Right lobe of liver (tissue), 6 donors: ENCODE data around the gene GTF2IRD1. TPM values are rescaled to one million over a fixed set of nuclear protein-coding genes. Genes with fewer than 3 reads are reported as not detected.

Experiments used
- ATAC-seq, 4 donors: fragments of 200-7000 bp; cut with Tn5 transposase; one replicate each; pipeline ENCODE4 v1.9.1; 2020; ENCODE audit warnings: mild to moderate bottlenecking in 4 of 4, moderate library complexity in 4 of 4
- DNase-seq, 3 donors: peaks; one replicate each; pipeline ENCODE4 v3.0.0-alpha.2; 2020
- H3K27ac ChIP-seq, 3 donors: fragments of 200-600 bp; one replicate each; pipeline ENCODE4 v1.8.0; 2022
- H3K27me3 ChIP-seq, 2 donors: fragments of 200-600 bp; one replicate each; pipeline ENCODE4 v1.8.0; 2022
- H3K36me3 ChIP-seq, 4 donors: fragments of 200-600 bp; sonication (generic) in 1 of 4; one replicate each; pipeline versions ENCODE4 v1.5.1 to v1.8.0; 2017 to 2022; ENCODE audit warnings: control low read depth in 1 of 4
- H3K4me1 ChIP-seq, 4 donors: fragments of 200-600 bp; sonication (generic) in 1 of 4; one replicate each; pipeline versions ENCODE4 v1.5.1 to v1.8.0; 2017 to 2022; ENCODE audit warnings: control low read depth in 1 of 4
- H3K4me3 ChIP-seq, 3 donors: fragments of 200-600 bp; one replicate each; pipeline ENCODE4 v1.8.0; 2022
- H3K9me3 ChIP-seq, 4 donors: fragments of 200-600 bp; sonication (generic) in 1 of 4; one replicate each; pipeline versions ENCODE4 v1.5.1 to v1.8.0; 2017 to 2022; ENCODE audit warnings: control low read depth in 1 of 4
- POLR2A ChIP-seq: fragments of 450-650 bp; IDR thresholded peaks from one replicate; pipeline ENCODE4 v1.6.1; 2017; ENCODE audit warnings: antibody characterized with exemption, mild to moderate bottlenecking
- WGBS: methylation state at CpG from one replicate; pipeline ENCODE4 v1.1.6; 2018; ENCODE audit warnings: low coverage, low lambda C conversion rate; ENCODE audit not compliant: insufficient coverage; ENCODE audit errors: missing lambda C conversion rate; 5-methylcytosine and 5-hydroxymethylcytosine counted together
- intact Hi-C, 2 donors: fragments of 100-400 bp; cut with DNase I; formaldehyde crosslinking; loops; one replicate each; pipeline versions ENCODE4 v1.11.2 to v1.14.1; 2022
- total RNA-seq, 6 experiments: library from RNA; depleted of rRNA in 2 of 6; stranded (reverse); fragments of >200 nt in 2 of 6; fragmentation: NEBNext Ultra II Directional in 3 of 6; extraction: Animal tissue kit (Norgen Biotek cat#: 25700) in 3 of 6; gene quantifications; one replicate each; pipeline versions ENCODE4 v1.1.0 to v1.2.4, GENCODE V29; 2016 to 2023
- TF ChIP-seq, protein P1 (sequence below), 4 donors: fragments of 200-600 bp in 3 of 4; fragments of 450-650 bp in 1 of 4; IDR thresholded peaks; one replicate each; pipeline versions ENCODE4 v1.5.1 to v1.8.0; 2016 to 2022; ENCODE audit warnings: antibody characterized with exemption in 4 of 4, mild to moderate bottlenecking in 2 of 4
- donor health status: DM: no; HTN: yes; CAD: no.
- donor health status: DM: no; HTN: no; CAD: no.
- donor health status: DM: no; HTN: no; CAD: no.
- donor health status: DM: no; HTN: yes; CAD: no.
- donor health status: DM: no; HTN: yes; CAD: no.

GTF2IRD1 gene
- total RNA-seq, 6 experiments from 2014 or later, result 1.9 to 9.8 (median 6.5) TPM

- TF ChIP-seq POLR2A, result no peak
- TF ChIP-seq, protein P1, sequence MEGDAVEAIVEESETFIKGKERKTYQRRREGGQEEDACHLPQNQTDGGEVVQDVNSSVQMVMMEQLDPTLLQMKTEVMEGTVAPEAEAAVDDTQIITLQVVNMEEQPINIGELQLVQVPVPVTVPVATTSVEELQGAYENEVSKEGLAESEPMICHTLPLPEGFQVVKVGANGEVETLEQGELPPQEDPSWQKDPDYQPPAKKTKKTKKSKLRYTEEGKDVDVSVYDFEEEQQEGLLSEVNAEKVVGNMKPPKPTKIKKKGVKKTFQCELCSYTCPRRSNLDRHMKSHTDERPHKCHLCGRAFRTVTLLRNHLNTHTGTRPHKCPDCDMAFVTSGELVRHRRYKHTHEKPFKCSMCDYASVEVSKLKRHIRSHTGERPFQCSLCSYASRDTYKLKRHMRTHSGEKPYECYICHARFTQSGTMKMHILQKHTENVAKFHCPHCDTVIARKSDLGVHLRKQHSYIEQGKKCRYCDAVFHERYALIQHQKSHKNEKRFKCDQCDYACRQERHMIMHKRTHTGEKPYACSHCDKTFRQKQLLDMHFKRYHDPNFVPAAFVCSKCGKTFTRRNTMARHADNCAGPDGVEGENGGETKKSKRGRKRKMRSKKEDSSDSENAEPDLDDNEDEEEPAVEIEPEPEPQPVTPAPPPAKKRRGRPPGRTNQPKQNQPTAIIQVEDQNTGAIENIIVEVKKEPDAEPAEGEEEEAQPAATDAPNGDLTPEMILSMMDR (IDR thresholded peaks at IDR 0.05), result peak; percentile 74 to 88 (median 80)
- H3K27ac ChIP-seq, result no peak overlapping the region
- no peaks in the 10 kb centered on the region for H3K36me3 ChIP-seq
- no peak overlapping the region for H3K4me3 ChIP-seq
- WGBS, result 80% methylated on average over 4 of the region's 15 CpGs
- peaks cover 0 to 8% (median 2%) of the 10 kb centered on the region in 4 donors for H3K4me1 ChIP-seq
- peak in 1 of 3 donors; percentile 58 for DNase-seq
- peak; percentile 52 to 66 (median 59) for ATAC-seq
- intact Hi-C loops, result loop anchor here (10.0 kb wide), 2 partner anchors 95 to 115 kb away; no protein-coding TSS in a partner anchor
- no peaks in the 10 kb centered on the region for H3K27me3 ChIP-seq
- no peaks in the 10 kb centered on the region for H3K9me3 ChIP-seq
These were observed 3.8 kb upstream of the GTF2IRD1 start for GRCh38 chr7:74449809-74450397.

DNA sequence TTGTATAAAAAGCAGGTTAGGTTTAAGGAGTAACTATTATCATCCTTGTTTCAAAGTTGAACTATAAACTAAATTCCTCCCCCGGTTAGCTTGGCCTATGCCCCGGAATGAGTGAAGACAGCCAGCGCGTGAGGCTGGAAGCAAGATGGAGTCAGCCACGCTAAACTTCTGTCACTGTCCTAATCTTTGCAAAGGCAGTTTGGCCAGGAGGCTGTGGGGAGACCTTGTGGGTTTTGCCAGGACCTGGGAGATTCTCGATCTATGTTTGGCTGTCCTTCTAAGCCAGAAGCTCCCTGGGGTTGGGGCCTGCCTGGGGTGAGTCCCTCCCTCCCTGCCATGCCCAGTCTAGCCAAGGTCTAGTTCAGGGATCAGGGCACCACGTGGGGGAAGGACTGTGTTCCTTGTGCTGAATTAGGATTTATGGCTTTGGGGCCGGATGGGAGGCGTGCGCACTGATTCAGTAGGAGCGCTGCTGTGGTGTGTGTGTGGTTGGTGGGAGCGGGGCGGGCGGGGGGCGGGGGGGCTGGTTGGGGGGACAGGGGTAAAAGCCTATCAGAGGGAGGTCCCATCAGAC lies 871 bp upstream of the GTF2IRD1 start:
- ATAC-seq (peak; percentile 24 to 55 (median 50)), DNase-seq (peak in 2 of 3 donors; percentile 66 to 79)
- H3K4me1 ChIP-seq, result peaks cover 0 to 12% (median 4%) of the 10 kb centered on the region in 4 donors
- no peaks in the 10 kb centered on the region for H3K27me3 ChIP-seq
- no peak overlapping the region for H3K27ac ChIP-seq
- intact Hi-C loops, result no loop called here
- H3K9me3 ChIP-seq, result no peaks in the 10 kb centered on the region
- no peaks in the 10 kb centered on the region for H3K36me3 ChIP-seq
- peak overlapping the region in 1 of 3 donors; percentile 63 for H3K4me3 ChIP-seq
- TF ChIP-seq, protein P1 (IDR thresholded peaks at IDR 0.05), result no peak
- no peak for TF ChIP-seq POLR2A
- WGBS, result 57% methylated on average over 6 of the region's 15 CpGs

GRCh38 chr7:74454021-74454924 lies 567 bp downstream of the GTF2IRD1 start:
- WGBS, result 12% methylated on average over 5 of the region's 61 CpGs
- H3K27ac ChIP-seq, result peak overlapping the region in 2 of 3 donors; percentile 55 to 62
- H3K9me3 ChIP-seq, result no peaks in the 10 kb centered on the region
- ATAC-seq (no peak), DNase-seq (no peak)
- H3K4me1 ChIP-seq, result peaks cover 0 to 12% (median 4%) of the 10 kb centered on the region in 4 donors
- H3K36me3 ChIP-seq, result no peaks in the 10 kb centered on the region
- no peaks in the 10 kb centered on the region for H3K27me3 ChIP-seq
- H3K4me3 ChIP-seq, result peak overlapping the region; percentile 60 to 64 (median 63)
- TF ChIP-seq, protein P1 (IDR thresholded peaks at IDR 0.05), result no peak
- TF ChIP-seq POLR2A, result no peak
- intact Hi-C loops, result no loop called here

DNA sequence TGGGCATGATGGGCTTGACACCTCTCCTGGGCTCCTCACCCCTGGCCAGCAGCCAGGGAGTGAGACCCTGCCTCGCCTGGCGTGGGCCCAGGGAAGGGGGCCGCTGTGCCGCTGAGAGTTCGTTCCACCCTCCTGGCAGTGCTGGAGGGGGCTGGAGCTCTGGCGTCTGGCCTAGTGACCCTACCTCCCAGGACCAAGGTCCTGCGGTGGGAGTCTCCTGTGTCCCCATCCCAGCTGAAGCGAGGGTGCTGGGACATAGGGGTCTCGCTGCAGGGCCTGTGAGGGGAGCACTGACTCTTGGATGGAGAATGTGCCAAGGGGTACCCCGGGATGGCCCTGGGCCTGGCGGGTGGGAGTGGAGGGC lies 1.2 kb downstream of the GTF2IRD1 start:
- no CpG with 5 or more reads among the region's 11 CpGs for WGBS
- H3K4me1 ChIP-seq, result peaks cover 0 to 12% (median 4%) of the 10 kb centered on the region in 4 donors
- intact Hi-C loops, result no loop called here

More for the DNA sequence above, 1.2 kb downstream of the GTF2IRD1 start:
- Histone ChIP-seq H3K36me3 (no peaks in the 10 kb centered on the region), H3K9me3 (no peaks in the 10 kb centered on the region), H3K27ac (peak overlapping the region in 2 of 3 donors; percentile 55 to 62), H3K27me3 (no peaks in the 10 kb centered on the region), H3K4me3 (peak overlapping the region in 2 of 3 donors; percentile 63 to 64)
- DNase-seq (no peak), ATAC-seq (peak in 3 of 4 donors; percentile 2 to 8 (median 4))
- no peak for TF ChIP-seq POLR2A
- TF ChIP-seq, protein P1 (IDR thresholded peaks at IDR 0.05), result no peak
